IPS-NIHi7 (cell line): ENCODE results near the gene SMIM44.

Experiments
- DNase-seq: peaks from one replicate; pipeline ENCODE4 v3.0.0; 2012; ENCODE audit warnings: mixed read lengths; ENCODE audit errors: extremely low spot score

The SMIM44 gene

DNA sequence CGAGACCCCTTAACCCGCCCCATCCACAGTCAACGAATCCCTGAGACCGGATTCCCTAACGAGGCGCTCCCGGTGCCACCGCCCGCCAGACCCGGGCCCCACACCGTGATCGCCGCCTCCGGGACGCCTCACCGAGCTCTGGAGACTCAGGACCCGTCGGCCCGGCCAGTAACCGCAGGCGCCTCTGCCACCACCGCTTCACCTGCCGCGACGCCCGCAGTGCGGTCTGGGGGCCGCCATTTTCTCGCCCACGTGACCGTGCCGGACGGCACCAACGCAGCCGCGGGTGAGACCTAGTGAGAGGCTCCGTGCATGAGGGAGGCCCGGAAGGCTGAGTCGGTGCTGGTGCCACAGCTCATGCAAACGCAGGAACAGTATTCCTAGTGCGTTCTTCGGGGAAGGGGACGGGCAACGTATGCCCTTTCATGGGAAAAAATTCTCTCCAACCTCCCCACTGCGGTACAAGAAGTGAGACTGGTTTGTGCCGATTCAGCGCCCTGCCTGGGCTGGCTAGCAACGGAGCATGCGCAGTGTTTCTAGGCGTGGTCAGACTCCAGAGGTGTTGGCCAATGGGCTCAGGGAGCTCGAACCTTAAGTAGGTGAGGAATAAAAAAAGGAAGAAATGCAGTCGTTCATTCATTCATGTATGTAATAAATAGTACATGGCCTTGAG lies 17.3 kb upstream of the SMIM44 start, which contains the start of gene DOHH:
Gene DOHH (minus strand): TSS at position 246 of the 673 bp plus-strand sequence. CDS start 3,860 bp downstream, outside the sequence.
- peak; percentile 96 for DNase-seq

- DNase-seq = no peak
Observed at GRCh38 chr19:3499738-3500428, 16.6 kb upstream of the SMIM44 start.

DNA sequence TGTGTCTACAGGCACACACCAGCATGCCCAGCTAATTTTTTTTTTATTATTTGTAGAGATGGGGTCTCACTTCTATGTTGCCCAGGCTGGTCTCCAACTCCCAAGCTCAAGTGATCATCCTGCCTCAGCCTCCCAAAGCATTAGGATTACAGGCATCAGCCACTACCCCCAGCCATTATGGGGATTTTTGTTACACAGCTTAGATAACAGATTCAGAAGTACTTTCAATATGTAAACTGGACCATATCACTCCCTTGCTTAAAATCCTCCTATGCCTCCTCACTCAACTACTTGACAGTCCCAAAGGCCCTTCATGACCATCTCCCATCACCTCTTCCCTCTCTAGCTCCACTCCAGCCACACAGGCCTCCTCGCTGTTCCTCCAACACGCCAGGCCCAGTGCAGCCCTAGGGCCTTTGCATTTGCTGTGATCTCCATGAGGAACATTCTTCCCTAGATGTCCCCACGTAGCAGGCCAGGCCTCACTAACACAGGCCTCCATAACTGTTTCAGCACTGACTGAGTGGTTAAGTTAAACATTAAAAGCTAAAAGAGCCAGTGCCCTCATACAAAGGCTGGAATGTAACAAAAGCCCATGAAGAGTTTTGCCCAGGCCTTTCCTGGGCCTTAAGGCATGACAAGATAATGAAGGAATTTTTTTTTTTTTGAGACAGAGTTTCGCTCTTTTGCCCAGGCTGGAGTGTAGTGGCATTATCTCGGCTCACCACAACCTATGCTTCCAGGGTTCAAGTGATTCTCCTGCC lies 14.7 kb upstream of the SMIM44 start:
- no peak for DNase-seq

- no peak for DNase-seq
Observed at GRCh38 chr19:3496392-3497273, 13.4 kb upstream of the SMIM44 start.

GRCh38 chr19:3494559-3494958 lies 11.3 kb upstream of the SMIM44 start:
- no peak for DNase-seq

GRCh38 chr19:3494051-3494450 lies 10.8 kb upstream of the SMIM44 start:
- DNase-seq = peak; percentile 94

GRCh38 chr19:3493651-3494050 lies 10.4 kb upstream of the SMIM44 start:
- DNase-seq = no peak

- no peak for DNase-seq
Observed at GRCh38 chr19:3492919-3493318, 9.7 kb upstream of the SMIM44 start.

- no peak for DNase-seq
Observed at GRCh38 chr19:3492131-3492839, 9.0 kb upstream of the SMIM44 start.

- DNase-seq = no peak
Observed at GRCh38 chr19:3491396-3492119, 8.3 kb upstream of the SMIM44 start.

- DNase-seq = no peak
Observed at GRCh38 chr19:3482507-3483225, 575 bp downstream of the SMIM44 start.

GRCh38 chr19:3481241-3482090 lies 1.8 kb downstream of the SMIM44 start:
- peak; percentile 26 for DNase-seq

DNA sequence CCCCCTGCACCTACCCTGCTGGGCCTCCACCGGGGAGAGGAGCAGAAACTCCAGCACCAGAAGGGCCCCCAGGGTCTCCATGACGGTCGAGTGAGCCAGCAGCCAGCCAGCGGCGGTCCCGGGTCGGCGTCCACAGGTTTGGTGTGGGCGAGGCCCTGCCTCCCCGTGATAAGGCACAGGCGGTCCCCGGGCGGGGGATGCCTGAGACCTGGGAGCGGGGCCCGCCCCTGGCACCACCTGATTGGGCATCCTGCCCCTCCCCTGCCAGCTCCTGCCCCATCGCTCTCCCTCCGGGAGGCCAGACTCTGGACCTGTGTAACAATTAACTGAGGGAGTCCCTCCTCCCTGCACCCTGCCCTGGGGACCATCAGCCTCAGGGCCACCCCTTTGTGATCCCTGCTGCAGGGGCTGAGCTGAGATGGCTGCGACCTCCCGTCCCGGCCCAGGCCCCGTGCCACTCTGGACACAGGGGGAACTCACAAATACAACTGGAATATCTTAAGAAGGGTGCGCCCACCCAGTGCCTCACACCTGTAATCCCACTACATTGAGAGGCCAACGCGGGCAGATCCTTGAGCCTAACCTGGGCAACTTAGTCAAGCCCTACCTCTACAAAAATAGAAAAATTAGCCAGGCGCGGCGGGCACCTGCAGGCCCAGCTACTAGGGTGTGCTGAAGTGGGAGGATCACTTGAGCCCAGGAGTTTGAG lies 2.7 kb downstream of the SMIM44 start, which contains the start of gene SMIM24:
Gene SMIM24 (minus strand): TSS at position 143 of the 709 bp plus-strand sequence. CDS start 62 bp downstream, at position 81.
- DNase-seq = no peak

DNA sequence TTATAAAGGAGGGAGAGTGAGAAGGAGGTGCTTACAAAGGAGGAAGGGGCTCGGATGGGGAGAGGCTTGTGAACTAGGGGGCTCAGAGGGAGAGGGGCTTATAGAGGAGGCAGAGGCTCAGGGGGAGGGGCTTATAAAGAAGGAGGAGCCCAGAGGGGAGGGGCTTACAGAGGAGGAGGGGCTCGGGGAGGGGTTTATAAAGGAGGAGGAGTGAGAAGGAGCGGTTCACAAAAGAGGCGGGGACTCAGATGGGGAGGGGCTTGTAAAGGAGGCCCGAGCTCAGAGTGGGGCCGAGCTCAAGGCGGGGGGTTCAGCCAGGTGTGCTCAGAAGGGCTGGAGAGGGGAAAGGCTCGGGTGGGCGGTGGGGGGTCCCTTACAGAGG lies 3.4 kb downstream of the SMIM44 start:
- peak; percentile 75 for DNase-seq

GRCh38 chr19:3479177-3479833 lies 3.9 kb downstream of the SMIM44 start:
- peak; percentile 72 for DNase-seq

GRCh38 chr19:3478409-3479176 lies 4.6 kb downstream of the SMIM44 start:
- peak; percentile 35 for DNase-seq

GRCh38 chr19:3477951-3478350 lies 5.3 kb downstream of the SMIM44 start:
- no peak for DNase-seq
